SH-SY5Y (cell line): ENCODE results near the gene DMRTC2.

Source experiments
- GATA2 ChIP-seq: IDR thresholded peaks from 2 replicates; pipeline ENCODE4 v1.6.1; 2011; ENCODE audit warnings: mild to moderate bottlenecking, low read depth, low read length
- GATA3 ChIP-seq: IDR thresholded peaks from 2 replicates; pipeline ENCODE4 v1.6.1; 2011; ENCODE audit warnings: low read depth, mild to moderate bottlenecking, low read length, moderate library complexity

DNA sequence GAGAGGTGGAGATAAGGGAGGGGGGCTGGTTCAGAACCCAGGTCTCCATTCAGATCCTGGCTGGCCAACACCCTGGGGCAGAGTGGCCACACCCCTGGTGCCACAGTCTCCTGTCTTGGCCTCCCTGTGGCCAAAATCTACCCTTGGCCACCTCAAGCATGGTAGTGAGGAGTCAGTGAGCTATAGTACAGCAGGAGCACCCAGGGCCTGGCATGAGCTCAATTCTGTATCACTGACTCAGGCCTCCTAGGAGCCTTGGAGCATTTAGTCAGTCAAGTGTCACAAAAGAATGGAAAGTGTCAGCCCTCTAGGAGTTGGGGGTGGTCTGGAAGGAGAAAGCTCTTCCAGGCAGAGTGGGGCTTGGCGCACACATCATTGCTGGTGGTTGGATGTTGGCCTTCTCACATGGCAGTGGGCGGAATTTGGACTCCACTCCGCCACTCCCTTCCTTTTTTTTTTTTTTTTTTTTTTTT, 25.6 kb downstream of the DMRTC2 start:
- no peak for TF ChIP-seq GATA3
- no peak for TF ChIP-seq GATA2
